ENCODE results near the gene ATAD5.

- TF ChIP-seq, protein P1, sequence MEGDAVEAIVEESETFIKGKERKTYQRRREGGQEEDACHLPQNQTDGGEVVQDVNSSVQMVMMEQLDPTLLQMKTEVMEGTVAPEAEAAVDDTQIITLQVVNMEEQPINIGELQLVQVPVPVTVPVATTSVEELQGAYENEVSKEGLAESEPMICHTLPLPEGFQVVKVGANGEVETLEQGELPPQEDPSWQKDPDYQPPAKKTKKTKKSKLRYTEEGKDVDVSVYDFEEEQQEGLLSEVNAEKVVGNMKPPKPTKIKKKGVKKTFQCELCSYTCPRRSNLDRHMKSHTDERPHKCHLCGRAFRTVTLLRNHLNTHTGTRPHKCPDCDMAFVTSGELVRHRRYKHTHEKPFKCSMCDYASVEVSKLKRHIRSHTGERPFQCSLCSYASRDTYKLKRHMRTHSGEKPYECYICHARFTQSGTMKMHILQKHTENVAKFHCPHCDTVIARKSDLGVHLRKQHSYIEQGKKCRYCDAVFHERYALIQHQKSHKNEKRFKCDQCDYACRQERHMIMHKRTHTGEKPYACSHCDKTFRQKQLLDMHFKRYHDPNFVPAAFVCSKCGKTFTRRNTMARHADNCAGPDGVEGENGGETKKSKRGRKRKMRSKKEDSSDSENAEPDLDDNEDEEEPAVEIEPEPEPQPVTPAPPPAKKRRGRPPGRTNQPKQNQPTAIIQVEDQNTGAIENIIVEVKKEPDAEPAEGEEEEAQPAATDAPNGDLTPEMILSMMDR (IDR thresholded peaks at IDR 0.05), result no peak
- TF ChIP-seq POLR2AphosphoS5 (IDR thresholded peaks at IDR 0.05) (no peak), POLR2A (IDR thresholded peaks at IDR 0.05) (no peak)
These were observed 21.9 kb upstream of the ATAD5 start for GRCh38 chr17:30809867-30810266.

All from stomach (tissue), 4 donors.